ENCODE results near the gene ACAP3. TPM values are rescaled to one million over a fixed set of nuclear protein-coding genes. Genes with fewer than 3 reads are reported as not detected.

Gene ACAP3
- total and polyA plus RNA-seq, 2 donors (not counting 3 experiments of a cell fraction or from before 2014, with no cell fraction given), result 27.8 to 39.0 TPM

GRCh38 chr1:1310109-1310385, 2.3 kb upstream of the ACAP3 start:
- no peaks in the 10 kb centered on the region for H3K27me3 ChIP-seq (ENCODE audit: control insufficient read depth in 2 of 2, insufficient read depth in 2 of 2, low read length in 2 of 2)
- H3K4me3 ChIP-seq (replicated peaks in 1 of 3; ENCODE audit: insufficient read depth in 1 of 3, low read depth in 1 of 3, low read length in 3 of 3), result no peak overlapping the region
- H3K9me3 ChIP-seq (replicated peaks; ENCODE audit: control insufficient read depth, insufficient read depth, low read length), result no peaks in the 10 kb centered on the region
- dilution Hi-C loops (cut with MboI; ENCODE audit: extremely low pct_ligation_motif_present, low sequenced_read_pairs) (no loop called here), intact Hi-C loops (cut with micrococcal nuclease) (no loop called here)
- H2AFZ ChIP-seq (ENCODE audit: low read depth, low read length), result no peak overlapping the region
- no peaks in the 10 kb centered on the region for H4K20me1 ChIP-seq (replicated peaks; ENCODE audit: control insufficient read depth, extremely low read depth, insufficient read depth, low read length)
- H3K27ac ChIP-seq (ENCODE audit: insufficient read depth, low read depth, low read length), result no peak overlapping the region
- no TSS peak for BruUV-seq (replicated peaks)
- H3K9ac ChIP-seq (replicated peaks; ENCODE audit: extremely low read depth, insufficient read depth, low read length), result no peak overlapping the region
- no peaks in the 10 kb centered on the region for H3K9me1 ChIP-seq (replicated peaks; ENCODE audit: control insufficient read depth, extremely low read depth, insufficient read depth, low read length)
- H3K79me2 ChIP-seq (ENCODE audit: control insufficient read depth, insufficient read depth, low read length), result no peaks in the 10 kb centered on the region
- FAIRE-seq (no peak), DNase-seq (ENCODE audit: low read depth, low spot score) (no peak)
- ChIA-PET POLR2A (no interaction called here), CTCF (interaction anchor here (0.8 to 1.5 kb wide), 2 partner anchors 188 to 196 kb away, joined by 3 to 9 read pairs; no protein-coding TSS in a partner anchor)
- no peak for TF ChIP-seq GATA2 (IDR thresholded peaks at IDR 0.05; ENCODE audit: insufficient read depth, insufficient read length, low read depth, low read length)
- TF ChIP-seq EZH2 (IDR thresholded peaks at IDR 0.05; ENCODE audit: borderline replicate concordance, low read depth, low read length, severe bottlenecking), result no peak
- TF ChIP-seq, protein P1, sequence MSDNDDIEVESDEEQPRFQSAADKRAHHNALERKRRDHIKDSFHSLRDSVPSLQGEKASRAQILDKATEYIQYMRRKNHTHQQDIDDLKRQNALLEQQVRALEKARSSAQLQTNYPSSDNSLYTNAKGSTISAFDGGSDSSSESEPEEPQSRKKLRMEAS (IDR thresholded peaks at IDR 0.05; ENCODE audit: insufficient read depth, insufficient read length), result no peak
- TF ChIP-seq FOS (IDR thresholded peaks at IDR 0.05; ENCODE audit: borderline replicate concordance, insufficient read depth, low read length), result no peak
- no peak for TF ChIP-seq POLR2AphosphoS5 (IDR thresholded peaks at IDR 0.05; ENCODE audit: insufficient read depth, low read depth, low read length)
- no peak for TF ChIP-seq JUN (IDR thresholded peaks at IDR 0.05; ENCODE audit: borderline replicate concordance, insufficient read depth, insufficient read length, low read depth)
- no peak for TF ChIP-seq MYC (IDR thresholded peaks at IDR 0.05; ENCODE audit: low read depth, low read length)
- no peak for TF ChIP-seq CTCF (IDR thresholded peaks at IDR 0.05; ENCODE audit: extremely low read depth in 1 of 2, insufficient read depth in 1 of 2, low read depth in 1 of 2, low read length in 2 of 2)
- TF ChIP-seq POLR2A (IDR thresholded peaks at IDR 0.05; ENCODE audit: low read depth, low read length), result no peak
- peaks cover 15% of the 10 kb centered on the region for H3K4me1 ChIP-seq (ENCODE audit: control insufficient read depth, extremely low read depth, insufficient read depth, low read length)
- peaks cover 0 to 41% of the 10 kb centered on the region in 2 experiments for H3K36me3 ChIP-seq (ENCODE audit: control insufficient read depth in 2 of 2, extremely low read depth in 1 of 2, insufficient read depth in 2 of 2, low read length in 2 of 2)
- H3K4me2 ChIP-seq (ENCODE audit: insufficient read depth, low read length), result no peak overlapping the region

Measured in endothelial cell of umbilical vein (primary cell).